HL-60 (cell line): ENCODE measurements around the gene BICRAL.

Experiments used
- DNase-seq, 2 experiments: peaks; one replicate each; pipeline ENCODE4 v3.0.0-alpha.2; 2010 to 2020; ENCODE audit warnings: low read depth in 1 of 2, low spot score in 1 of 2
- H3K27ac ChIP-seq: fragments of 250-450 bp; sonication (Bioruptor Pico); replicated peaks from 2 replicates; pipeline ENCODE4 v1.5.1; 2020; ENCODE audit warnings: mild to moderate bottlenecking, moderate library complexity
- H3K27me3 ChIP-seq: fragments of 250-450 bp; sonication (Bioruptor Pico); 2 replicates; pipeline ENCODE4 v1.5.1; 2021; ENCODE audit warnings: mild to moderate bottlenecking, moderate library complexity; ENCODE audit not compliant: insufficient read depth, poor library complexity, severe bottlenecking
- H3K4me3 ChIP-seq: replicated peaks from 2 replicates; pipeline ENCODE4 v1.5.1; 2011; ENCODE audit warnings: mild to moderate bottlenecking, control low read depth, low read length; ENCODE audit not compliant: insufficient read depth
- GABPA ChIP-seq: IDR thresholded peaks from 2 replicates; pipeline ENCODE4 v1.6.1; 2012; ENCODE audit warnings: low read depth
- POLR2AphosphoS5 ChIP-seq: IDR thresholded peaks from 2 replicates; pipeline ENCODE4 v1.6.1; 2012; ENCODE audit warnings: low read depth
- SPI1 ChIP-seq: IDR thresholded peaks from 2 replicates; pipeline ENCODE4 v1.6.1; 2012; ENCODE audit warnings: low read depth, mild to moderate bottlenecking, borderline replicate concordance
- TF ChIP-seq, protein P1 (sequence below): IDR thresholded peaks from 2 replicates; pipeline ENCODE4 v1.6.1; 2012; ENCODE audit warnings: low read depth; ENCODE audit not compliant: insufficient replicate concordance
- TF ChIP-seq, protein P2 (sequence below): IDR thresholded peaks from one replicate; pipeline ENCODE4 v1.5.1; 2011; ENCODE audit warnings: low read length, control low read depth, inconsistent platforms; ENCODE audit not compliant: insufficient read depth

BICRAL gene

DNA sequence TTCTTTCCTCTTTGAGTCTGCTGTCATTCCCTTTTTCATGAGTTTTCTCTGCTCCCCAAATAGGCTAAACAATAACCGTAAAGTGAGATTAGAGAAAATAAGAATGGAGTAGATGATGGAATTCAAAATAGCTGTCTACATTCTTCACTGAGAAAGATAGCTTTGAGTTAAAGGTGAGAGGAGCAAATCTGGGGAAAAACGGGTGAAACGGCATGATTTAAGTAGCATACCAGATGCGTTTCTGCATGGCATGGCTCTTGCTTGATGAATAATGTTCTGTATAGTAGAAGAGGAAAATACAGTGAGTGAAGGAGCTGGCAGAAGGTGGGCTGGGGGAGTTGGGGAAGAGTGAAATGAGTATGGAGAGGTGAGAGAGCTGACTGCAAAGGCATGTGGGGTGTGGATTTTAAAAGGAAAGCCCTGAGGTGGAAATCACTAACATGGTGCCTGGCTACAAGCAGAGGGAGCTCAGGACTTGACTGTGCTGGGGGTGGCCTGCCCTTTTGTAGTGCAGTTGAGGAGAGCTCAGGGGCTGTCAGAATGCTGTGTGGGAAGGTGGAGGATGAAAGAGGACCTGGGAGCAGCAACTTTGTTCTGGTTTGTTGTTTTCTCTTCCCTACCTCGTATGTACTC is 8.8 kb downstream of the BICRAL start:
- DNase-seq: no peak
- H3K27me3 ChIP-seq: no peaks in the 10 kb centered on the region
- TF ChIP-seq GABPA (no peak), POLR2AphosphoS5 (no peak), SPI1 (no peak)
- TF ChIP-seq, protein P1, sequence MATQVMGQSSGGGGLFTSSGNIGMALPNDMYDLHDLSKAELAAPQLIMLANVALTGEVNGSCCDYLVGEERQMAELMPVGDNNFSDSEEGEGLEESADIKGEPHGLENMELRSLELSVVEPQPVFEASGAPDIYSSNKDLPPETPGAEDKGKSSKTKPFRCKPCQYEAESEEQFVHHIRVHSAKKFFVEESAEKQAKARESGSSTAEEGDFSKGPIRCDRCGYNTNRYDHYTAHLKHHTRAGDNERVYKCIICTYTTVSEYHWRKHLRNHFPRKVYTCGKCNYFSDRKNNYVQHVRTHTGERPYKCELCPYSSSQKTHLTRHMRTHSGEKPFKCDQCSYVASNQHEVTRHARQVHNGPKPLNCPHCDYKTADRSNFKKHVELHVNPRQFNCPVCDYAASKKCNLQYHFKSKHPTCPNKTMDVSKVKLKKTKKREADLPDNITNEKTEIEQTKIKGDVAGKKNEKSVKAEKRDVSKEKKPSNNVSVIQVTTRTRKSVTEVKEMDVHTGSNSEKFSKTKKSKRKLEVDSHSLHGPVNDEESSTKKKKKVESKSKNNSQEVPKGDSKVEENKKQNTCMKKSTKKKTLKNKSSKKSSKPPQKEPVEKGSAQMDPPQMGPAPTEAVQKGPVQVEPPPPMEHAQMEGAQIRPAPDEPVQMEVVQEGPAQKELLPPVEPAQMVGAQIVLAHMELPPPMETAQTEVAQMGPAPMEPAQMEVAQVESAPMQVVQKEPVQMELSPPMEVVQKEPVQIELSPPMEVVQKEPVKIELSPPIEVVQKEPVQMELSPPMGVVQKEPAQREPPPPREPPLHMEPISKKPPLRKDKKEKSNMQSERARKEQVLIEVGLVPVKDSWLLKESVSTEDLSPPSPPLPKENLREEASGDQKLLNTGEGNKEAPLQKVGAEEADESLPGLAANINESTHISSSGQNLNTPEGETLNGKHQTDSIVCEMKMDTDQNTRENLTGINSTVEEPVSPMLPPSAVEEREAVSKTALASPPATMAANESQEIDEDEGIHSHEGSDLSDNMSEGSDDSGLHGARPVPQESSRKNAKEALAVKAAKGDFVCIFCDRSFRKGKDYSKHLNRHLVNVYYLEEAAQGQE: no peak
- TF ChIP-seq, protein P2, sequence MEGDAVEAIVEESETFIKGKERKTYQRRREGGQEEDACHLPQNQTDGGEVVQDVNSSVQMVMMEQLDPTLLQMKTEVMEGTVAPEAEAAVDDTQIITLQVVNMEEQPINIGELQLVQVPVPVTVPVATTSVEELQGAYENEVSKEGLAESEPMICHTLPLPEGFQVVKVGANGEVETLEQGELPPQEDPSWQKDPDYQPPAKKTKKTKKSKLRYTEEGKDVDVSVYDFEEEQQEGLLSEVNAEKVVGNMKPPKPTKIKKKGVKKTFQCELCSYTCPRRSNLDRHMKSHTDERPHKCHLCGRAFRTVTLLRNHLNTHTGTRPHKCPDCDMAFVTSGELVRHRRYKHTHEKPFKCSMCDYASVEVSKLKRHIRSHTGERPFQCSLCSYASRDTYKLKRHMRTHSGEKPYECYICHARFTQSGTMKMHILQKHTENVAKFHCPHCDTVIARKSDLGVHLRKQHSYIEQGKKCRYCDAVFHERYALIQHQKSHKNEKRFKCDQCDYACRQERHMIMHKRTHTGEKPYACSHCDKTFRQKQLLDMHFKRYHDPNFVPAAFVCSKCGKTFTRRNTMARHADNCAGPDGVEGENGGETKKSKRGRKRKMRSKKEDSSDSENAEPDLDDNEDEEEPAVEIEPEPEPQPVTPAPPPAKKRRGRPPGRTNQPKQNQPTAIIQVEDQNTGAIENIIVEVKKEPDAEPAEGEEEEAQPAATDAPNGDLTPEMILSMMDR: no peak
- H3K4me3 ChIP-seq: no peak overlapping the region
- no peak overlapping the region for H3K27ac ChIP-seq

DNA sequence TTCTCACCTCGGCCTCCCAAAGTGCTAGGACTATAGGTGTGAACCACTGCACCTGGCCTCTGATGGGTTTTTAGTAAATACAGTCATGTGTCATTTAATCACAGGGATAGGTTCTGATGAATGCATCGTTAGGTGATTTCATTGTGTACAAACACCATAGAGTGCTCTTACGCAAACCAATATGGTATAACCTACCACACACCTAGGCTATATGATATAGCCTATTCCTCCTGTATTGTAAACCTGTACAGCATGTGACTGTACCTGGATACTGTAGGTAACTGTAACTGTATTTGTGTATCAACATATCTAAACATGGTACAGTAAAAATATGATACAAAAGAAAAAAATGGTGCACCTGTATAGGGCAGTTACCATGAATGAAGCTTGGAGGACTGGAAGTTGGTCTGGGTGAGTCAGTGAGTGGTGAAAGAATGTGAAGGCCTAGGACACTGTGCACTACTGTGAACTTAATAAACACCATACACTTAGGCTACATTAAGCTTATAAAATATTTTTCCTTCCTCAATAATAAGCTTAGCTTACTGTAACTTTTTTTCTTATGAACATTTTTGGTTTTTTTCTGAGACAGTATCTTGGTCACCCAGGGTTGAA is 10.0 kb downstream of the BICRAL start:
- TF ChIP-seq POLR2AphosphoS5: no peak
- no peak for TF ChIP-seq GABPA
- TF ChIP-seq SPI1: no peak
- TF ChIP-seq, protein P2: no peak
- TF ChIP-seq, protein P1: no peak
- Histone ChIP-seq H3K27ac (no peak overlapping the region), H3K4me3 (no peak overlapping the region), H3K27me3 (no peaks in the 10 kb centered on the region)
- no peak for DNase-seq

DNA sequence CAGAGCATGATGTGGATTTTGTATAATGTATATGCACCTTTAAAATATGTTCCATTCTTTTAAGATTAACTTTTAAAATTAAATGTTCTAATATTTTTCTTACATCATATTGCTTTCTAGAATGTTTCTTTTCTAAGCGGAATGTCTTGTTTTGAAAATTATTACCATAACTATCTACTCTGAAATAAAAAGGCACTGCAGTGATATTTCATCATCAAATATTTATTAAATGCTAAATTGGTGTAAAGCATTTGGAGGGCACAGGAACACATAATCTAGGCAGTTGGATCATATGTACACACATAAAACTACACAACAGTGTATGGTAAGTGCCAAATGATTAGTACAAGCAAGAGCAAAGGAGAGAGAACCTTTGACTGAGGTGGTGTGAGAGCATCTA is 13.8 kb downstream of the BICRAL start:
- H3K27ac ChIP-seq: no peak overlapping the region
- no peak overlapping the region for H3K4me3 ChIP-seq
- no peak for DNase-seq
- no peaks in the 10 kb centered on the region for H3K27me3 ChIP-seq
- TF ChIP-seq POLR2AphosphoS5 (no peak), GABPA (no peak), SPI1 (no peak)
- TF ChIP-seq, protein P1: no peak
- TF ChIP-seq, protein P2: no peak
